ENCODE data around the gene ITGAX.

ITGAX gene

DNA sequence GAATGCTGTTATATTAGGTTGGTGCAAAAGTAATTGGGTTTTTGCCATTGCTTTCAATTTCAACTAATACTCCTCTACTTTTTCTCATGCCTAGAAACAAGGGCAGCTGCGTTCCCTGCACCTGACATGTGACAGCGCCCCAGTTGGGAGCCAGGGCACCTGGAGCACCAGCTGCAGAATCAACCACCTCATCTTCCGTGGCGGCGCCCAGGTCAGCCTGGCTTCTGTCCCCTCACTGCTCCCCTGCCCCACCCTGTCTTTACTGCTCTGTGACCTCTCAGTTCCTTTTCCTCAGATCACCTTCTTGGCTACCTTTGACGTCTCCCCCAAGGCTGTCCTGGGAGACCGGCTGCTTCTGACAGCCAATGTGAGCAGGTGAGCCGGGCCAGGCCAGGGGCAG lies 21.7 kb downstream of the ITGAX start:
- DNase-seq = no peak

DNA sequence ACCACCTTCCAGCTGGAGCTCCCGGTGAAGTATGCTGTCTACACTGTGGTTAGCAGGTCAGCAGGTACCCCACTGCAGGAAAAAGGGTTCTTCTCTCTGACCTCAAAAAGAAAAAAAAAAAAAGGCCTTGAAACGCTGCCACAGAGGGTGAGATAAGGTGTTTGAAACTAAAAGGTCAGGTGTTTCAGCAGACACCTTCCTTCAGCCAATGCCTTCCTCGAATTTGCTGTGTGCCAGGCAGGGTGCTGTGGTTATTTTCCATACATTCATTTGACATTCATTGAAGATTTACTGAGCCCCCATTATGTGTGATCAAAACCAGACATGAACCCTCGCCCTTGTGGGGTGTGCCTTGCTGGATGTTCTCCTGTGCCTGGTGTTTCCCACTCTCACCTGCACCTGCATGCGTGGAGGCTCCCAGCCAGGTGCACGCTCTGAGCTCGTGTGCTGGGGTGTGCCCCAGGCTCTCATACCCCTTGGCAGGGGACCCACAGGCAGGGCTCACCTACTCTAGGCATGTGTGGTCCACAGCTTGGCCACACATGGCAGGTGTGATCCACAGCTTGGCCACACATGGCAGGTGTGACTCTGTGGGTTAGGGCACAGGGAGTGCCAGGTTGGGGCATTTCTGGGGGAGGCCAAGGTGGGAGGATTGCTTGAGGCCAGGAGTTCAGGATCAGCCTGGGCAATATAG lies 22.4 kb downstream of the ITGAX start:
- DNase-seq = no peak

DNA sequence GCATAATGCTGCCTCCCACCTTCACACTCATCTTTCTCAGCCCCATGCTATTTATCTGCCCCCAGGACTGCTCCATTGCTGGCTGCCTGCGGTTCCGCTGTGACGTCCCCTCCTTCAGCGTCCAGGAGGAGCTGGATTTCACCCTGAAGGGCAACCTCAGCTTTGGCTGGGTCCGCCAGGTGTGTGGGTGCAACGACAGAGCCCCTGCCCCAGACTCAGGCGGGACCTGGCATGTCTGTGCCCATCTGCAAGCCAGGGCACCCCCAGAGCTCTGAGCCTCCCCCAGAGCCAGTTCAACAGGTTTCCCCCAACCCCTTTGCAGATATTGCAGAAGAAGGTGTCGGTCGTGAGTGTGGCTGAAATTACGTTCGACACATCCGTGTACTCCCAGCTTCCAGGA lies 25.2 kb downstream of the ITGAX start:
- no peak for DNase-seq

DNA sequence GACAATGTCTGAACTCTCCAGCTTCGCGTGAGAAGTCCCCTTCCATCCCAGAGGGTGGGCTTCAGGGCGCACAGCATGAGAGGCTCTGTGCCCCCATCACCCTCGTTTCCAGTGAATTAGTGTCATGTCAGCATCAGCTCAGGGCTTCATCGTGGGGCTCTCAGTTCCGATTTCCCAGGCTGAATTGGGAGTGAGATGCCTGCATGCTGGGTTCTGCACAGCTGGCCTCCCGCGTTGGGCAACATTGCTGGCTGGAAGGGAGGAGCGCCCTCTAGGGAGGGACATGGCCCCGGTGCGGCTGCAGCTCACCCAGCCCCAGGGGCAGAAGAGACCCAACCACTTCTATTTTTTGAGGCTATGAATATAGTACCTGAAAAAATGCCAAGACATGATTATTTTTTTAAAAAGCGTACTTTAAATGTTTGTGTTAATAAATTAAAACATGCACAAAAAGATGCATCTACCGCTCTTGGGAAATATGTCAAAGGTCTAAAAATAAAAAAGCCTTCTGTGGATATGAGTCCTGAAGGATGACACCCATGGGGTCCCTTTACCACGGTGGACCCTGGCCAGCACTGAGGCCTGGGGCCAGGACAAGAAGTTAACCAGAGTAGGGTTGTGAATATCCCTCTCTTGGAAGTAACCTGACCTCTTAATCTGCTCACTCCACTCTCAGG lies 27.6 kb downstream of the ITGAX start:
- DNase-seq = no peak

DNA sequence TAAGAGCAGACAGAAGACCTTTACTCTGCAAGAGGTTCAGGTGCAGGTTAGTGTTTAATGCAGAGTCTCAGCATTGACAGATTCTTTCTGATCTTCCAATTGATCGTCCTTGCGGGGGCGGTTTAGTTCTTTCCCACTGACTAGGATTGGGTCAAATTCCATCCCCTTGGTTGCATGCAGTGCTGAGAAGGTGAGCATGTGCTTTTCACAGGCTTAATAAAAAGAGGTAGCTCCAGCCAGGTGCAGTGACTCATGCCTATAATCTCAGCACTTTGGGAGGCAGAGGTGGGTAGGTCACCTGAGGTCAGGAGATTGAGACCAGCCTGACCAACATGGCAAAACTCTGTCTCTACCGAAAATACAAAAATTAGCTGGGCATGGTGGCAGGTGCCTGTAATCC lies 30.7 kb downstream of the ITGAX start:
- DNase-seq = no peak

DNA sequence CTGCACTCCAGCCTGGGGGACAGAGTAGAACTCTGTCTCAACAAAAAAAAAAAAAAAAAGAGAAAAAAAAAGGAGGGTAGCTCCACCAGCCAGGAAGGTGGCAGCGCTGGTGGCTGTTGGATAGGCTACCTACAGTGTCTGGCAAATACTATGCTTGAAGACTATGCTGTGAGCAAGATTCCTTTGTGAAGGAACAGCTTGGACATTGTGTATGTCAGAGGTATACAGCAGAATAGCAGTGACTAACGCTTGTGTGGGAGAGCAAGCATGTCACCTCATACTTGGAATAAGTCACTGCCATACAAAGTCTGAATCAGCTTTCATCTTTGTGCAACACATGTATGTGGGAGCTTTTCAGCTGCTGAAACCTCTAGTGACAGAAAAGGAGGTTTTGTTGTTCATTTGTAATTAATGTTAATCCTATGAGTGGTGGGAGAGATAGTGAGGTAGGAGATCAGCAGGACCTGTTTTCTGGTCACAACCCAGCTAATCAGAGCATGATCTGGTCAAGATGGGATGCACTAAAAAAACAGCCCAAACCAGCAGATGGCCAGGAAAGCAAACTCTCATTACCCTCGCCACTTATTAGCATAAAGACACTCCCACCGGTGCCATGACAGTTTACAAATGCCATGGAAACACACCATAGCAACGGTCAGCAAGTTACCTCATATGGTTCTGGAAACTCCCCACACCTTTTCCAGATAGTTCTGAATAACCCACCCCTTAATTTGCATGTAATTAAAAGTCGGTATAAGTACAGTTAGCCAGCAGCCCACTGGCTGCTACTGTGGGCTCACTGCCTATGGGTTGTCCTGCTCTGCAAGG lies 31.4 kb downstream of the ITGAX start:
- DNase-seq = peak; percentile 14

DNA sequence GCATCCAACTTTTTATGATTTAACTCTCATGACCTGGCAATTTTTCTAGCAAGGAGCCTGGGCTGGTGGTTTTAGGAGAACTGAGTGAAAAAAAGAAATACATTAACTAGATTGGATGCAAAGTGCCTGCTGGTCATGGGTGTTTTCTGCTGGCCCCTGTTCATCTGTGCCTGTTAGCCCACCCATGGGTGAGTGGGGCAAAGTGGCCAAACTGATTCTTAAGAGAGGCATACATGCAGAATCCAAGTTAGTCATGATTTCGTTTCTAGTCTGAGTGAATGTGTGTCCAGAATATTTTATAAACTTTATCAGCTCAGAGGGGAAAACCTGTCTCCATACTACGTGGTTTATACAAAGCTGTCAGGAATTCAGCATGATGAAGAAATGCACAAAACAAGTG lies 33.6 kb downstream of the ITGAX start:
- no peak for DNase-seq

DNA sequence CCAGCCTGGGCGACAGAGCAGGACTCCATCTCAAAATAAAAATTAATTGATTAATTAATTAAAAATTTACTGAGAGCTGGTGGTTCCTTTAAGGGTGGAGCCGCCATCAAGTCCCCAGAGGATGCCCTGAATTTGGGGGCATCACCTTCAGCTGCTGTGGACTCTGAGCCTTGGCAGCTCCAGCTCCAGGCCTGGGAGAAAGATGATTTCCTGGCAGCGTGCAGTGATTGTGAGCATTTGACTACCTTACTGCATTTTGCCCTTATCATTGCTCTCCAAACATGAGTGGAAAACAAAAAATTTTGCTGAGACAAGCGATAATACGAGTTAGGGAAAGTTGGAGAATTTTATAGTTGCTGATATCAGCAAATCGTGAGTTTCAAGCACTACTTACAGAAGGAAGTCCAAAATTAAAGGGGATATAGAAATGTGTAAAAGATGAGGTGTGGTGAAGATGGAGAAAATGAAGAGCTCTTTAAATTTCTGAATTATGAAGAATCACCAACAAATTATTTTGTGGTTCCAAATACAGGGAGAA lies 35.6 kb downstream of the ITGAX start:
- DNase-seq = no peak

DNA sequence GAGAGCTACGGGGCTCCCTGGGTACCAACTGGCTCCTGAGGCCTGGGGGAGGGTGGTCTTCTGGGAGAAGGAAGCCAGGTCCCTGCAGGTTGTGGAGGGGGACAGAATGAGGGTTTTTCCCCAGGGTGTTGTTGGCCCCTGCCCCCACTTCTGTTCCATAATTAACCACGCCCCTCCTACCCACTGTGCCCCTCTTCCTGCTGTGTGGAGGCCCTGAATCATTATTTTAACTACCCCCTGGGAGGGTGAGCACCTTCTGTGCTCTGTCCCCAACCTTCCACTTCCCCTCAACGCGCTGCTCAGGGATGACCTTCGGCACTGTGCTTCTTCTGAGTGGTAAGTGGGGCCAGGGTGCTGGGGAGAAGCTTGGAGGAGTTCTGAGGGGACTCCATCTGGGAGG lies 38.1 kb downstream of the ITGAX start, which contains the start of gene ITGAD:
ITGAD (plus strand) TSS at position 280 of the 400 bp plus-strand sequence; CDS start at position 306, 26 bp downstream.
- DNase-seq = no peak

DNA sequence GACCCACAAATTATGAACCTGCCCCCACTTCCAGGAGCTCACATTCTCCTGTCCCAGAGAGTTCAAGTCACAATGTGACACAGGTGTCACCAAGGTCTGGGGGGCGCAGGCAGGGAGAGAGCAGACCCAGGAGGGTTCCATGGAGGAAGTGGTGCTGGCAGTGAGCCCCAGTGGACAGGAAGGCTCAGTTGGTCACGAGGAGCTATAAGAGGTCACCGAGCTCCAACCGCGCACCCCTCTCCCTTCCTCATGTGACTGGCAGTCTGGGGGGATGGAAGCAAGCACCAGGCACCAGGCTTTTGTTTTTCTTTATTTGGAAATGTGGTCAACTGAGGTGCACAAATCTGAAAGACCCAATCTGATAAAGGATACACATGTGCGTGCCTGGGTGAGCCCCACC lies 40.7 kb downstream of the ITGAX start:
- no peak for DNase-seq

DNA sequence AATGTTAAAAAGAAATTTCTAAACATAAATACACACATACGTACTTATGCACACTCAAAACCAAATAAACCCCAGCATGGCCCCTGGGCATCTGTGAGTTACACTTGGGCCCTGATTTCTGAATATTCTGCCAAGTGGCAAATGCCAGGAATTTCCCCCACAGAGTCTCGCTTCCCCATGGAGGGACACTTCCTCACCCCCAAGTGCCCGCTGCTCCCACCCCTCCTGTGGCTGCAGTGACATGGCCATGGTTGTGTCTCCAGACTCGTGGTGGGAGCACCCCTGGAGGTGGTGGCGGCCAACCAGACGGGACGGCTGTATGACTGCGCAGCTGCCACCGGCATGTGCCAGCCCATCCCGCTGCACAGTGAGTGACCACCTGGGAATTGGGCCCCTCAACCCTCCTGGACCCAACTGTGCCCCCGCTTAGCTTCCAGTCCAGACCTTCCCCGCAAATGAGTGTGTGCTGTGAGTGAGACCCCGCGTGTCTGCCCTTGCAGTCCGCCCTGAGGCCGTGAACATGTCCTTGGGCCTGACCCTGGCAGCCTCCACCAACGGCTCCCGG lies 42.2 kb downstream of the ITGAX start:
- DNase-seq = no peak

DNA sequence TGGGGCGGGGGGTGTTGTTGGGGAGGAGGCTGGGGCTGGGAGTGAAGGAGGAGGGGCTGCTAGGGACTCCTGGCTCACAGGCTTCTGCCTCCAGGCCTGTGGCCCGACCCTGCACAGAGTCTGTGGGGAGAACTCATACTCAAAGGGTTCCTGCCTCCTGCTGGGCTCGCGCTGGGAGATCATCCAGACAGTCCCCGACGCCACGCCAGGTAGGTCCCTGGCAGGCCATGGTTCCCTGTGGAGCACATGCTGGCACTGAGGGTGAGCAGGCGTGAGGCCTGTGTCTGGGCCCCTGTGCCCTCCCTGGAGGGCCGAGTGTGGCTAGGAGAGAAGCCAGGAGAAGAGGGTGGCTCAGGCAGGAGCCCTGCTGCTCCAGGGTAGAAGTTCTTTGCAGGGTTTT lies 42.7 kb downstream of the ITGAX start:
- no peak for DNase-seq

DNA sequence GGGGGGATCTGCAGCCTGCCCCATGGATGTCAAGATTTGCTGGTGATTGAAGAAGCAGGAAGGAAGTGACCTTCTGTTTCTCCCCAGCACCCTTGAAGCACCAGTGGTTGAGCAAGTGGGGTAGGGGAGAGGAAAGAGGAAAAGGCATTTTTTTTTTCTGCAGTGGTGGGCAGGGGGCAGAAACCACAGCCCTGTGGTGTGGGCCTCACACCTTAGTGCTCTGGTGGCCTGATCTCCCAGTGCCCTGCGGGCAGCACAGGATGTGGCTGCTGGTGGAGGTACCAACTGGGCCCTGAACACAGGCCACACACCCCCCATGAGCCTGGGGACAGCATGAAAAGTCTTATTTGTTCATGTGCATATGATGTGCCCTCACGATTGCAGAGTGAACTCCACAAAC lies 45.2 kb downstream of the ITGAX start:
- DNase-seq = no peak

DNA sequence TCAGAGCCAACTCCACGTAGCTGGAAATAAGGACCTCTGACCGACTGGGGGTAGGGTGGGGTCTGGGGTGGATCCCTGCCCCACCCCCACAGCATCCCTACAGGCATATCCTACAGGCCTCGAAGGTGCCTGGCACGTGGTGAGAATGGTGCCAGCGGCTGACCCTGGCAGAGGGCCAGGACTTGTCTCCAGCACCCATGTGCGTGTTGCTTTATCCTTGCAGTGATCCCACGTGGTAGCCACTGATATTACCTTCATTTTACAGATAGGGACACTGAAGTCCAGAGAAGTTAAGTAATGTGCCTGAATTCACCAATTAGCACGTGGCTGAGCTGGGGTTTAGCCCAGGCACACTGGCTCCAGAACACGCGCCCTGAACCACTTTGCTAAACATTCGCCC lies 46.5 kb downstream of the ITGAX start:
- no peak for DNase-seq

DNA sequence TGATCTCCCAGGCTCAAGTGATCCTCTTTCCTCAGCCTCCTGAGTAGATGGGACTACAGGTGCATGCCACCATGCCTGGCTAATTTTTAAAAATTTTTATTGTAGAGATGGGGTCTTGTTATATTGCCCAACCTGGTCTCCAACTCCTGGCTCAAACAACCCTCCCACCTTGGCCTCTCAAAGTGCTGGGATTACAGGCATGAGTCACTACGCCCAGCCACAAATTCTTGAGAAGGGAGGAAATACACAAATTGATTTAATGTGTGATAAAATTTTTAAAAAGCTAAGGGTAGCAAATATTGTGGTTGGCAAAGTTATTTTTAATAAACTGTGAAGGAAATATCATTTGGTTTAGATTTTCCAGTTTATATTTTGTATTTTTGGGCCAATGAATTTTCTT lies 47.7 kb downstream of the ITGAX start:
- DNase-seq = no peak

DNA sequence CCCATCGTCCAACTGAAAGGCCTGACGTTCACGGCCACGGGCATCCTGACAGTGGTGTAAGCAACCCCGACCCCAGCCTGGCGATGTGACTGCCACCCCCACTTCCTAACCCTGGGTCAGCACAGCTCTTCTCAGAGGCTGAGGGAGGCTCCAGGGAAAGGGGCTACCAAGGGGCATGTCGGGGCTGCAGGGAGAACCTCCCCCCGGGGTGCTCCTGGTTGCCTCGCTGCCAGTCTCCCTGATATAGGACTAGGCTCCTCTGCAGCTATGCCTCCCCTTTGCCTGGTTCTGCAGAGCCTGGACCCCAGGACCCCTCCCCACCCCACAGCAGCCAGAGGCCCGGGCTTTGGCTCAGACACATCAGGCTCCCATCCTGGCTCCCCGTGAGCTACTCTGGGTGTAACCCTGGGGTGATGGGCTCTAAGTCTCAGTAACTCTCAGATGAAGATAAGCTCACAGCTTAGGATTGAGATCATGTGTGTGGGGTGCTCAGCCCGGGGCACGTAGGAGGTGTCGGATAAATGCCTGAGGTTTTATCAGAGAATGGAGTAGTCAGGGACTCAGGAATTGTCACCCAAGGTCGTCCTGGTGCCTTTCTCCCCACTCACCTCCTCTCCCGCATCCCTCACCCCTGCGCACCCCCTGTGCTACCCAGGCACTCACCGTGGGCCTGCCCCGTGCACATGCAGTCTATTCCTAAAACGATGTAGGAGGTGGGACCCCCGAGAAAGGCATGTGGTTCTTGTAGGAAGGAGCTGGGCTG lies 48.8 kb downstream of the ITGAX start:
- DNase-seq = no peak

DNA sequence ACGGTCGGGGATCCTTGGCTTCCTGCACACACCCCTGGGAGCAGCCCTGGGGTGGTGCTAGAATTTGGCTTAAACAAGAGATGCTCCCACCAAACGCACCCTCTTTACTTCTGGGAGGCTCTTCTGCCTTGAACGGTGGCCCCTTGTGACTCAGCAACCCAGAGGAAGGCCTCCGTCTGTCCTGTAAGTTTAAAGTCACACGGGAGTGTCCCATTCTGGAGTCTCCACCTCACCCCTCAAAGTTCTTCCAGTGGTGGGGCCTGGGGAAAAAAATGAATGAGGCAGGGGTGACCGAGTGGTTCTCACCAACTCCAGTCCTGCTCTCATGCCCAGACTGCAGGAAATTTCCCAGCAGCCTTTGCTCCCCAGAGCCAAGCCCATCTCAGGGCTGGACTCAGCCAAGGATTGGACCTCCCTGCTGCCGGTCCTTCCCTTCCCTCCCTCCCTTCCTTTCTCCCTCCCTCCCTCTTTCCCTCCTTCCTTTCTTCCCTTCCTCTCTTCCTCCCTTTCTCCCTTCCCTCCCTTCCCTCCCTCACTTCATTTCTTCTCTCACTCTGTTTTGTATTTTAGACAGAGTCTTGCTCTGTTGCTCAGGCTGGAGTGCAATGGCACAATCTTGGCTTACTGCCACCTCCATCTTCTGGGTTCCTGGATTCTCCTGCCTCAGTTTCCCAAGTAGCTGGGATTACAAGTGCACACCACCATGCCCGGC lies 49.5 kb downstream of the ITGAX start:
- DNase-seq = peak; percentile 34

DNA sequence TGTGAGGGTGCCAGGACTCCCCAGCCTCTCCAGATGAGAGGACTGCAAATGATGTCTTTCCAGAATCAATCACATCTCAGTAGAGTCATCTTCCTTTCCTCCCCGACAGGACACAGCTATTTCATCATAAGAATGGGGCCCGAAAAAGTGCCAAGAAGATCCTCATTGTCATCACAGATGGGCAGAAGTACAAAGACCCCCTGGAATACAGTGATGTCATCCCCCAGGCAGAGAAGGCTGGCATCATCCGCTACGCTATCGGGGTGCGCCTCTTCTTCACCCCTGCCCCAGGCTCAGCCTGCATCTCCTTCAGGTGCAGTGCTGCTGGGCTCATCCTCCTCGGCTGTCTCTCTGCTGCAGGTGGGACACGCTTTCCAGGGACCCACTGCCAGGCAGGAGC lies 52.4 kb downstream of the ITGAX start:
- no peak for DNase-seq

DNA sequence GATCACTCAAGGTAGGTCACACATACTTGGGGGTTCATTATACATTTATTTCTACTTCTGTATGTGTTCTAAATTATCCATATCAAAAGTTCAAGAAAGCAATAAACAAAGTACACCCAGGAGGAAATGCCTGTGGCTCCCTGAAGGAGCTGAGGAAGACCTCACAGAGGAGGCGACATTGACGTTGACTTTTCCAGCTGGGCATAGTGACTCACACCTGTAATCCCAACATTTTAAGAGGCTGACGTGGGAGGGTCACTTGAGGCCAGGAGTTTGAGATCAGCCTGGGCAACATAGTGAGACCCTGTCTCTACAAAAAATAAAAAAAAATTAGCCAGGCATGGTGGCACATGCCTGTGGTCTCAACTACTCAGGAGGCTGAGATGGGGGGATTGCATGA lies 54.5 kb downstream of the ITGAX start:
- no peak for DNase-seq

DNA sequence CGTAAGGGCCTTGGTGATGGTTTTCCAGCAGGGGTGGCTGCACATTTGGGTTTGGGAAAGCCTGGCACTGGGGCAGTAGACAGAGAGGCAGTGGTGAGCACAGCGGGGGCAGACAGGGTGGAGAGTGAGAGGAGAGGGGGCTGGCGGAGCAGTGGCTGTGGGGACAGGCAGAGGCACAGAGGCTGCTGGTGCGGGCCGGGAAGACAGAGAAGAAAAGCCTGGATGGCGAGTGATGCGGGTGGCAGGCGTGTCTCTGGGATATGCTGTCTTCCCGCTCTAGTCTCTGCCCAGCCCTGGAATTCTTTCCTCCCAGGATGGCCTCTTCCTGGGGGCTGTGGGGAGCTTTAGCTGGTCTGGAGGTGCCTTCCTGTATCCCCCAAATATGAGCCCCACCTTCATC lies 55.1 kb downstream of the ITGAX start:
- no peak for DNase-seq

DNA sequence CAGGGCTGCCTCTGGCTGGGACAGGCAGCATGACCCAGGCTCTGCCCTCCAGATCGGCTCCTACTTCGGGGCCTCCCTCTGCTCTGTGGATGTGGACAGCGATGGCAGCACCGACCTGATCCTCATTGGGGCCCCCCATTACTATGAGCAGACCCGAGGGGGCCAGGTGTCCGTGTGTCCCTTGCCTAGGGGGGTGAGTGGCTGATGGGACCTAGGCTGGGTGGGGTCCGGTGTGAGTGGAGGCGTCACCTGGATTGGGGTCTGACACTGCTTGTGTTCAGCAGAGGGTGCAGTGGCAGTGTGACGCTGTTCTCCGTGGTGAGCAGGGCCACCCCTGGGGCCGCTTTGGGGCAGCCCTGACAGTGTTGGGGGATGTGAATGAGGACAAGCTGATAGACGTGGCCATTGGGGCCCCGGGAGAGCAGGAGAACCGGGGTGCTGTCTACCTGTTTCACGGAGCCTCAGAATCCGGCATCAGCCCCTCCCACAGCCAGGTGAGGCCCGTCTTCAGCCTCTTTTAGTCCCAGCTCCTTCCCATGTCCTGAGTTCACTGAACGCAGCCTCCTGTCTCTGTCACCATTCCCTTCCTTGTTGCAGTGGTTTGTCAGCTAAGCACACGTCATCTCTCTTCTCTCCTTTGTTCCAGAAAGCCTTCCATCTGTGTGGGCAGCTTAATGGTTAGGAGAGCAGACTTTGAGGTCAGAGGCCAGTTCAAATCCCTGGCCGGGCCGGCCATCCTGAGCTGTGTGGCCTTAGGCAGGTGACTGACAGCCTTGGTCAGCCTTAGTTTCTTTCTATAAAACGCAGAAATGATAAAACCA lies 56.3 kb downstream of the ITGAX start:
- DNase-seq = no peak
